MM.1S (cell line): ENCODE measurements around the gene ASB2.

ENCODE experiments used
- DNase-seq: peaks from one replicate; pipeline ENCODE4 v3.0.0-alpha.2; 2015
- H2AFZ ChIP-seq: fragments of 300-600 bp; sonication (generic); 2 replicates; pipeline ENCODE4 v1.6.0; 2016; ENCODE audit warnings: antibody characterized with exemption, low read length
- H3F3A ChIP-seq: fragments of 300-600 bp; sonication (generic); 2 replicates; pipeline ENCODE4 v1.6.1; 2016; ENCODE audit warnings: mild to moderate bottlenecking, antibody characterized with exemption, low read length, moderate library complexity, mixed read lengths; ENCODE audit not compliant: insufficient read depth
- H3K27ac ChIP-seq: fragments of 300-600 bp; sonication (generic); 2 replicates; pipeline ENCODE4 v1.5.1; 2016; ENCODE audit warnings: mild to moderate bottlenecking, low read length
- H3K27me3 ChIP-seq: fragments of 300-600 bp; sonication (generic); replicated peaks from 2 replicates; pipeline ENCODE4 v1.6.0; 2016; ENCODE audit warnings: low read length; ENCODE audit not compliant: insufficient read depth
- H3K36me3 ChIP-seq: fragments of 300-600 bp; sonication (generic); replicated peaks from 2 replicates; pipeline ENCODE4 v1.6.1; 2016; ENCODE audit warnings: mild to moderate bottlenecking, low read length, mixed read lengths; ENCODE audit not compliant: insufficient read depth
- H3K4me1 ChIP-seq: fragments of 300-600 bp; sonication (generic); 2 replicates; pipeline ENCODE4 v1.6.1; 2016; ENCODE audit warnings: low read length, mixed read lengths
- H3K4me2 ChIP-seq: fragments of 300-600 bp; sonication (generic); 2 replicates; pipeline ENCODE4 v1.6.0; 2016; ENCODE audit warnings: low read depth, low read length
- H3K4me3 ChIP-seq: fragments of 300-600 bp; sonication (generic); 2 replicates; pipeline ENCODE4 v1.5.1; 2016; ENCODE audit warnings: low read length, mixed read lengths
- H3K79me2 ChIP-seq: fragments of 300-600 bp; sonication (generic); 2 replicates; pipeline ENCODE4 v1.6.1; 2016; ENCODE audit warnings: mixed run types, low read length, mixed read lengths
- H3K9ac ChIP-seq: fragments of 300-600 bp; sonication (generic); 2 replicates; pipeline ENCODE4 v1.6.1; 2016; ENCODE audit warnings: low read length, mixed read lengths
- H3K9me2 ChIP-seq: fragments of 300-600 bp; sonication (generic); replicated peaks from 2 replicates; pipeline ENCODE4 v1.6.1; 2016; ENCODE audit warnings: mild to moderate bottlenecking, low read length, mixed read lengths; ENCODE audit not compliant: insufficient read depth
- H3K9me3 ChIP-seq: fragments of 300-600 bp; sonication (generic); replicated peaks from 2 replicates; pipeline ENCODE4 v1.6.1; 2016; ENCODE audit warnings: mild to moderate bottlenecking, low read length, mixed read lengths; ENCODE audit not compliant: insufficient read depth
- H4K20me1 ChIP-seq: fragments of 300-600 bp; sonication (generic); 2 replicates; pipeline ENCODE4 v1.6.1; 2016; ENCODE audit warnings: mild to moderate bottlenecking, low read length, moderate library complexity, mixed read lengths; ENCODE audit not compliant: insufficient read depth
- CTCF ChIP-seq: fragments of 300-600 bp; sonication (generic); IDR thresholded peaks from 2 replicates; pipeline ENCODE4 v1.5.1; 2016; ENCODE audit warnings: antibody characterized with exemption, low read length, mixed read lengths
- EZH2 ChIP-seq: fragments of 300-600 bp; sonication (generic); optimal IDR thresholded peaks from 2 replicates; pipeline ENCODE3; 2017; ENCODE audit warnings: low read depth, mild to moderate bottlenecking, antibody characterized with exemption, low read length, mixed read lengths
- EZH2phosphoT487 ChIP-seq: fragments of 300-600 bp; sonication (generic); IDR thresholded peaks from 2 replicates; pipeline ENCODE4 v1.6.1; 2018; ENCODE audit warnings: antibody characterized with exemption, low read length

The ASB2 gene

DNA sequence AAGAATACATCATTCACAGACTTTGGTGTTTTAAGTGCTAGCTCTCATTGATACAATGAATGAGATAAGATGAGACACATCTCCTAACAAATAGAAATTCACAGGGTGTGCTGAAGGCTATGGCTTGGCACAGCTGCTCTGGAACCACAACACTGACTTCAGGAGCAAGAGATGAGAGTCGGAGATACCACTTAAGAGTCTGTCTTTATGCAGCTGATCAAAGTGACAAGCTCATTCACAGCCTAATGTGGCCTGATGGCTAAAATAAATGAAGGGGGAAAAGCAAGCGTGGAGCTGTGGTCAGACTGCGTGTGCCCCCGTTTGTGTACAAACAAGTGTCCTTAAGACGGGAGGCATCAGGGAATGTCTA, 78.9 kb downstream of the ASB2 start:
- Histone ChIP-seq H4K20me1 (no peaks in the 10 kb centered on the region), H2AFZ (no peak overlapping the region), H3K79me2 (no peaks in the 10 kb centered on the region), H3K9me3 (no peaks in the 10 kb centered on the region), H3K9me2 (no peaks in the 10 kb centered on the region), H3K4me2 (no peak overlapping the region), H3F3A (no peaks in the 10 kb centered on the region), H3K27me3 (no peaks in the 10 kb centered on the region), H3K9ac (no peak overlapping the region), H3K27ac (no peak overlapping the region), H3K36me3 (no peaks in the 10 kb centered on the region), H3K4me3 (no peak overlapping the region), H3K4me1 (no peaks in the 10 kb centered on the region)
- no peak for DNase-seq
- TF ChIP-seq CTCF (no peak), EZH2phosphoT487 (no peak), EZH2 (no peak)

DNA sequence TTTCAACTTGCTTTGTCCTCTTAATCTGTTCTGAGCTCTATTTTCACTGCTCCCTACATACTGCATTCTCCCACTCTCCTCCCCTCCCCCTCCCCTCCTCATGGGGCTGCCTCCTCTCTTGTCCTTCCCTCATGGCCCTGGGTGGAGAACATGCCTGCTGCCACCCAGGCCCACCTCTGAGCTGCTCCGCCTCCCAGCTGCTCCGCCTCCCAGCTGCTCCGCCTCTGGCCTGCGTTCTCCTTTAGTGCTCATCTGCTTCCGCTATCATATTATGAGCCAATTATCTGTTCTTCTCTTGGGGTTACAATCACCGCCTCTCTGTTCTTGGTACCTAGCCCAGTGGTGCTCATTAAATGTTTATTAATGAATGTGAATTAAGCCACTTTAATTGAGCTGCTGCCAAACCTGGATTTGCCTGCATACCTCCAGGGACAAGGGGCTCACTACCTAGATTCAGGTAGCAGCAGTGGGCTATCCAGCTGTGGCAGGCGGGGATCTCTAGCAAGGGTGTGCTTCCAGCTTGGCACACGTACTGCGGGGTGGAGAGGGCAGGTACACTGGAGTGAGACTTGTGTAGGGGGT, 81.3 kb downstream of the ASB2 start:
- DNase-seq: no peak
- Histone ChIP-seq H3K79me2 (no peaks in the 10 kb centered on the region), H3K4me1 (no peaks in the 10 kb centered on the region), H2AFZ (no peak overlapping the region), H3K9ac (no peak overlapping the region), H3K4me2 (no peak overlapping the region), H3F3A (no peaks in the 10 kb centered on the region), H3K9me3 (no peaks in the 10 kb centered on the region), H3K27ac (no peak overlapping the region), H3K4me3 (no peak overlapping the region), H4K20me1 (no peaks in the 10 kb centered on the region), H3K27me3 (no peaks in the 10 kb centered on the region), H3K9me2 (no peaks in the 10 kb centered on the region), H3K36me3 (no peaks in the 10 kb centered on the region)
- TF ChIP-seq EZH2 (no peak), CTCF (no peak), EZH2phosphoT487 (no peak)

DNA sequence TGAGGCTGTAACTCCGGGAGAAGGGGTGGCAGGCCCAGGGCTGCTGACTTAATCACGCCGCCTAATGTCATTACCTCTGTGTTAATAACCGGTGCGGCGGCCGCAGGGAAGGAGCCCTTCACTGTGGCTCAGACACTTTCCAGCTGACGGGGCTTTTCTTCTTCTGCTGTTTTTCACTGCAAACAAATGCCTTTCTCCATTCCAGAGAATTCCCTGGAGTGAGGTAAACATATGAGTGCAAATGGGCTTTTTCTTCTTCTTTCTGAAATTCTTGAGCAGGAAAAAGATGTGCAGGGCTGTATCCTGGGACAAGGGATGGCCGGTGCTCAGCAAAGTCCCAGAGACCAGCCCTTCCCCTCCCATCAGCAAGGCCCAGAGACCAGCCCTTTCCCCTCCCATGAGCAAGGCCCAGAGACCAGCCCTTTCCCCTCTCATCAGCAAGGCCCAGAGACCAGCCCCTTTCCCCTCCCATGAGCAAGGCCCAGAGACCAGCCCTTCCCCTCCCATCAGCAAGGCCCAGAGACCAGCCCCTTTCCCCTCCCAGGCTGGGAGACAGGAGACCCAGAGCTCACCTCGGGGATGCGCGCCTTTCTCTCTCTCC, 82.6 kb downstream of the ASB2 start:
- H3K27me3 ChIP-seq: no peaks in the 10 kb centered on the region
- no peak overlapping the region for H3K9ac ChIP-seq
- no peaks in the 10 kb centered on the region for H4K20me1 ChIP-seq
- no peak overlapping the region for H2AFZ ChIP-seq
- TF ChIP-seq EZH2 (no peak), CTCF (no peak), EZH2phosphoT487 (no peak)
- H3K4me2 ChIP-seq: no peak overlapping the region
- no peak for DNase-seq
- no peak overlapping the region for H3K27ac ChIP-seq
- no peaks in the 10 kb centered on the region for H3F3A ChIP-seq
- H3K4me1 ChIP-seq: no peaks in the 10 kb centered on the region
- H3K9me2 ChIP-seq: no peaks in the 10 kb centered on the region
- H3K9me3 ChIP-seq: no peaks in the 10 kb centered on the region
- H3K79me2 ChIP-seq: no peaks in the 10 kb centered on the region
- no peaks in the 10 kb centered on the region for H3K36me3 ChIP-seq
- H3K4me3 ChIP-seq: no peak overlapping the region
